Calu3 (cell line): ENCODE data around the gene ADNP. TPM values are rescaled to one million over a fixed set of nuclear protein-coding genes. Genes with fewer than 3 reads are reported as not detected.

Source experiments
- BruUV-seq: library from RNA; stranded (reverse); fragments of 400-500 nt; replicated peaks from 2 replicates; lab custom pipeline; 2021; lab: Mats Ljungman, UMichigan
- CTCF ChIA-PET: fragments of 300-600 bp; sonication (Branson Sonifier 250); formaldehyde crosslinking; loops from one replicate; lab custom pipeline; 2022; ENCODE audit warnings: antibody characterized with exemption; lab: Charles Lee
- DNase-seq: peaks from one replicate; pipeline ENCODE4 v3.0.0; 2022
- H3K27ac Mint-ChIP-seq: one replicate; pipeline ENCODE4 v1.8.0; 2022; ENCODE audit warnings: mixed read lengths; ENCODE audit not compliant: unreplicated experiment
- H3K27me3 Mint-ChIP-seq: one replicate; pipeline ENCODE4 v1.8.0; 2022; ENCODE audit warnings: mixed read lengths; ENCODE audit not compliant: unreplicated experiment
- H3K36me3 Mint-ChIP-seq: one replicate; pipeline ENCODE4 v1.8.0; 2022; ENCODE audit warnings: mild to moderate bottlenecking, moderate library complexity, mixed read lengths; ENCODE audit not compliant: insufficient read depth, unreplicated experiment
- H3K4me1 Mint-ChIP-seq: one replicate; pipeline ENCODE4 v1.8.0; 2022; ENCODE audit warnings: mild to moderate bottlenecking, low read depth, mixed read lengths; ENCODE audit not compliant: unreplicated experiment
- H3K4me3 Mint-ChIP-seq: one replicate; pipeline ENCODE4 v1.8.0; 2022; ENCODE audit warnings: mild to moderate bottlenecking, low read depth, moderate library complexity, mixed read lengths; ENCODE audit not compliant: unreplicated experiment
- H3K9me3 Mint-ChIP-seq: one replicate; pipeline ENCODE4 v1.8.0; 2022; ENCODE audit warnings: low read depth, mixed read lengths; ENCODE audit not compliant: unreplicated experiment
- CTCF ChIP-seq: fragments of 200-600 bp; IDR thresholded peaks from one replicate; pipeline ENCODE4 v1.8.0; 2022; ENCODE audit warnings: antibody characterized with exemption; ENCODE audit not compliant: unreplicated experiment
- intact Hi-C: fragments of 100-400 bp; cut with micrococcal nuclease; formaldehyde crosslinking; loops from one replicate; pipeline ENCODE4 v1.10.0; 2022; ENCODE audit not compliant: unreplicated experiment
- total RNA-seq: library from RNA; stranded (reverse); gene quantifications from 2 replicates; pipeline ENCODE4 v1.2.3, GENCODE V29; 2022

Gene ADNP
- total RNA-seq, 1 experiment from 2014 or later = 103 TPM

- Mint-ChIP-seq H3K27ac (no peak overlapping the region), H3K4me3 (no peak overlapping the region), H3K9me3 (no peaks in the 10 kb centered on the region), H3K27me3 (no peaks in the 10 kb centered on the region), H3K36me3 (no peaks in the 10 kb centered on the region), H3K4me1 (peaks cover 7% of the 10 kb centered on the region)
- DNase-seq = no peak
- TF ChIP-seq CTCF = no peak
- intact Hi-C loops = no loop called here
- BruUV-seq = no TSS peak
- CTCF ChIA-PET = no interaction called here
Measured at GRCh38 chr20:50861012-50861411, 70.2 kb downstream of the ADNP start.

- intact Hi-C loops = no loop called here
- Mint-ChIP-seq H3K4me3 (no peak overlapping the region), H3K36me3 (peaks cover 3% of the 10 kb centered on the region), H3K27ac (no peak overlapping the region), H3K27me3 (no peaks in the 10 kb centered on the region), H3K4me1 (peaks cover 20% of the 10 kb centered on the region), H3K9me3 (no peaks in the 10 kb centered on the region)
- BruUV-seq = no TSS peak
- no peak for DNase-seq
- CTCF ChIA-PET = interaction anchor here (0.6 to 1.5 kb wide), 3 partner anchors 9 to 235 kb away, joined by 3 to 5 read pairs (median 5); no protein-coding TSS in a partner anchor
- TF ChIP-seq CTCF = no peak
Measured at GRCh38 chr20:50859161-50859560, 72.1 kb downstream of the ADNP start.

- no TSS peak for BruUV-seq
- peaks cover 3% of the 10 kb centered on the region for H3K36me3 Mint-ChIP-seq
- peaks cover 20% of the 10 kb centered on the region for H3K4me1 Mint-ChIP-seq
- DNase-seq = no peak
- intact Hi-C loops = no loop called here
- H3K27me3 Mint-ChIP-seq = no peaks in the 10 kb centered on the region
- CTCF ChIA-PET = interaction anchor here (0.6 to 1.5 kb wide), 3 partner anchors 10 to 236 kb away, joined by 3 to 5 read pairs (median 5); no protein-coding TSS in a partner anchor
- H3K4me3 Mint-ChIP-seq = no peak overlapping the region
- TF ChIP-seq CTCF = no peak
- H3K27ac Mint-ChIP-seq = no peak overlapping the region
- no peaks in the 10 kb centered on the region for H3K9me3 Mint-ChIP-seq
Measured at GRCh38 chr20:50858525-50858924, 72.7 kb downstream of the ADNP start.

- Mint-ChIP-seq H3K4me3 (no peak overlapping the region), H3K27ac (no peak overlapping the region), H3K4me1 (peaks cover 20% of the 10 kb centered on the region), H3K27me3 (no peaks in the 10 kb centered on the region), H3K9me3 (no peaks in the 10 kb centered on the region), H3K36me3 (peaks cover 3% of the 10 kb centered on the region)
- intact Hi-C loops = no loop called here
- CTCF ChIA-PET = no interaction called here
- TF ChIP-seq CTCF = no peak
- no peak for DNase-seq
- BruUV-seq = no TSS peak
Measured at GRCh38 chr20:50857348-50857747, 73.9 kb downstream of the ADNP start.
